MCF 10A (cell line): Measurements from ENCODE around the gene KIF6. TPM values are rescaled to one million over a fixed set of nuclear protein-coding genes. Genes with fewer than 3 reads are reported as not detected.

Experiments
- BruUV-seq: library from RNA; stranded (reverse); fragments of 400-500 nt; replicated peaks from 2 replicates; lab custom pipeline; 2021; lab: Mats Ljungman, UMichigan
- CTCF ChIA-PET: fragments of 300-600 bp; sonication (Branson Sonifier 250); formaldehyde crosslinking; extraction: SDS; loops from one replicate; lab custom pipeline; 2021; ENCODE audit warnings: antibody characterized with exemption, inconsistent platforms; lab: Yijun Ruan, JAX
- POLR2A ChIA-PET: fragments of 300-600, 350-650 bp; sonication (Branson Sonifier 250); formaldehyde crosslinking; extraction: SDS; loops from one replicate; lab custom pipeline; 2020; ENCODE audit warnings: antibody characterized with exemption, inconsistent platforms; lab: Yijun Ruan, JAX
- DNase-seq: peaks from one replicate; pipeline ENCODE4 v3.0.0-alpha.2; 2018; ENCODE audit not compliant: unreplicated experiment
- H3K27ac Mint-ChIP-seq: one replicate; pipeline ENCODE4 v1.8.0; 2022; ENCODE audit warnings: mild to moderate bottlenecking, low read depth, mixed read lengths; ENCODE audit not compliant: unreplicated experiment
- H3K27me3 Mint-ChIP-seq: one replicate; pipeline ENCODE4 v1.8.0; 2022; ENCODE audit warnings: mixed read lengths; ENCODE audit not compliant: insufficient read depth, unreplicated experiment
- H3K36me3 Mint-ChIP-seq: one replicate; pipeline ENCODE4 v1.8.0; 2022; ENCODE audit warnings: mild to moderate bottlenecking, moderate library complexity, mixed read lengths; ENCODE audit not compliant: insufficient read depth, unreplicated experiment
- H3K4me1 Mint-ChIP-seq: one replicate; pipeline ENCODE4 v1.8.0; 2022; ENCODE audit warnings: mixed read lengths; ENCODE audit not compliant: insufficient read depth, unreplicated experiment
- H3K4me3 Mint-ChIP-seq: one replicate; pipeline ENCODE4 v1.8.0; 2022; ENCODE audit warnings: mild to moderate bottlenecking, moderate library complexity, mixed read lengths; ENCODE audit not compliant: unreplicated experiment
- H3K9me3 Mint-ChIP-seq: one replicate; pipeline ENCODE4 v1.8.0; 2022; ENCODE audit warnings: mixed read lengths; ENCODE audit not compliant: unreplicated experiment
- CTCF ChIP-seq: fragments of 200-600 bp; IDR thresholded peaks from one replicate; pipeline ENCODE4 v1.8.0; 2022; ENCODE audit warnings: antibody characterized with exemption, mild to moderate bottlenecking; ENCODE audit not compliant: unreplicated experiment
- intact Hi-C: fragments of 100-400 bp; cut with micrococcal nuclease; formaldehyde crosslinking; loops from 2 replicates; pipeline ENCODE4 v1.14.1; 2022
- total RNA-seq: library from RNA; stranded (reverse); gene quantifications from 2 replicates; pipeline ENCODE4 v1.2.3, GENCODE V29; 2022

The KIF6 gene
- total RNA-seq, 1 experiment from 2014 or later, result 0.91 TPM

GRCh38 chr6:39333644-39334438 is 391.4 kb downstream of the KIF6 start:
- H3K4me3 Mint-ChIP-seq, result no peak overlapping the region
- H3K4me1 Mint-ChIP-seq, result peaks cover 6% of the 10 kb centered on the region
- BruUV-seq, result no TSS peak
- DNase-seq, result no peak
- CTCF ChIA-PET, result interaction anchor here (0.6 to 1.3 kb wide), 2 partner anchors 14 to 571 kb away, joined by 3 read pairs; no protein-coding TSS in a partner anchor
- intact Hi-C loops, result no loop called here
- H3K9me3 Mint-ChIP-seq, result no peaks in the 10 kb centered on the region
- no peaks in the 10 kb centered on the region for H3K36me3 Mint-ChIP-seq
- H3K27me3 Mint-ChIP-seq, result peaks cover 36% of the 10 kb centered on the region
- POLR2A ChIA-PET, result no interaction called here
- no peak overlapping the region for H3K27ac Mint-ChIP-seq
- no peak for TF ChIP-seq CTCF

GRCh38 chr6:39330476-39330875 is 394.7 kb downstream of the KIF6 start:
- no peak for DNase-seq
- no peaks in the 10 kb centered on the region for H3K36me3 Mint-ChIP-seq
- no peaks in the 10 kb centered on the region for H3K9me3 Mint-ChIP-seq
- POLR2A ChIA-PET, result no interaction called here
- no peak overlapping the region for H3K4me3 Mint-ChIP-seq
- CTCF ChIA-PET, result interaction anchor here (0.5 to 1.4 kb wide), 2 partner anchors 16 to 20 kb away, joined by 3 to 4 read pairs; no protein-coding TSS in a partner anchor
- intact Hi-C loops, result no loop called here
- BruUV-seq, result no TSS peak
- no peak for TF ChIP-seq CTCF
- no peak overlapping the region for H3K27ac Mint-ChIP-seq
- H3K4me1 Mint-ChIP-seq, result no peaks in the 10 kb centered on the region
- peaks cover 52% of the 10 kb centered on the region for H3K27me3 Mint-ChIP-seq

DNA sequence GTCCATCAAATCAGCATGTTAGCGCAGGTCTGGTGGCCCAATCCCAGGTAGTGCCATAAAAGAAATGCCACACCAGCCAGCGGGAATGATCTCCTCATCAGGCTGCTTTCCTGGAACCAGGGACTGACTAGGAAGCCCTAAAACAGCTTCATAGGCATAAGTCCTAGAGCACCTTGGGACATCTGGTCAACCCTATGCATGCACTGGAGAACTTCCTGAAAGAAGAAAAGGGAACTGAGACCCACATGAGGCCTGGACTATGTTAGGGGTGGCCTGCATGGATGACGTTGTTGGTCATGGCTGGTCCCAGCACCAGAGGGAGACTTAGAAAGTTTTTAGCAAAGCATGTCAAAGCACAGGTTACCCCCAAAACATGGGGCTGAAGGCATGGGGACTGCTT is 395.2 kb downstream of the KIF6 start:
- intact Hi-C loops, result no loop called here
- TF ChIP-seq CTCF, result no peak
- ChIA-PET CTCF (interaction anchor here (1.4 kb wide), 1 partner anchor 20 kb away, joined by 4 read pairs; no protein-coding TSS in a partner anchor), POLR2A (no interaction called here)
- Mint-ChIP-seq H3K27me3 (peaks cover 52% of the 10 kb centered on the region), H3K4me3 (no peak overlapping the region), H3K27ac (no peak overlapping the region), H3K36me3 (no peaks in the 10 kb centered on the region), H3K4me1 (no peaks in the 10 kb centered on the region), H3K9me3 (no peaks in the 10 kb centered on the region)
- BruUV-seq, result no TSS peak
- no peak for DNase-seq

- Mint-ChIP-seq H3K27ac (no peak overlapping the region), H3K4me1 (no peaks in the 10 kb centered on the region), H3K4me3 (no peak overlapping the region), H3K9me3 (no peaks in the 10 kb centered on the region), H3K27me3 (peaks cover 59% of the 10 kb centered on the region), H3K36me3 (no peaks in the 10 kb centered on the region)
- POLR2A ChIA-PET, result no interaction called here
- intact Hi-C loops, result no loop called here
- DNase-seq, result no peak
- CTCF ChIA-PET, result interaction anchor here (0.6 to 1.4 kb wide), 3 partner anchors 18 to 603 kb away, joined by 3 to 10 read pairs (median 6); no protein-coding TSS in a partner anchor
- BruUV-seq, result no TSS peak
- TF ChIP-seq CTCF, result no peak
Measured at GRCh38 chr6:39328066-39328465, 397.1 kb downstream of the KIF6 start.
